GM18505 (cell line): ENCODE data around the gene HDLBP.

Experiments used
- ATAC-seq: cut with Tn5 transposase; IDR thresholded peaks from one replicate; pipeline ENCODE4 v1.9.1; 2021; ENCODE audit not compliant: unreplicated experiment
- POLR2A ChIP-seq: IDR thresholded peaks from 4 replicates; pipeline ENCODE4 v1.6.1; 2011; ENCODE audit warnings: borderline replicate concordance; ENCODE audit not compliant: insufficient read depth, insufficient read length; ENCODE audit errors: extremely low read depth

HDLBP gene

GRCh38 chr2:241226723-241227572 lies 88.5 kb downstream of the HDLBP start:
- ATAC-seq: no peak
- no peak for TF ChIP-seq POLR2A

GRCh38 chr2:241225983-241226382 lies 89.5 kb downstream of the HDLBP start:
- ATAC-seq: no peak
- TF ChIP-seq POLR2A: no peak

GRCh38 chr2:241225545-241225944 lies 89.9 kb downstream of the HDLBP start:
- ATAC-seq: no peak
- TF ChIP-seq POLR2A: no peak

GRCh38 chr2:241224851-241225438 lies 90.5 kb downstream of the HDLBP start:
- TF ChIP-seq POLR2A: no peak
- no peak for ATAC-seq

GRCh38 chr2:241224018-241224850 lies 91.2 kb downstream of the HDLBP start:
- no peak for TF ChIP-seq POLR2A
- no peak for ATAC-seq

GRCh38 chr2:241223211-241224017 lies 92.1 kb downstream of the HDLBP start:
- TF ChIP-seq POLR2A: no peak
- no peak for ATAC-seq

GRCh38 chr2:241219856-241220356 lies 95.6 kb downstream of the HDLBP start:
- TF ChIP-seq POLR2A: no peak
- no peak for ATAC-seq

- ATAC-seq: no peak
- no peak for TF ChIP-seq POLR2A
These were observed 96.5 kb downstream of the HDLBP start for GRCh38 chr2:241219030-241219382.

- TF ChIP-seq POLR2A: no peak
- no peak for ATAC-seq
These were observed 97.1 kb downstream of the HDLBP start for GRCh38 chr2:241218131-241219029.

GRCh38 chr2:241217320-241218031 lies 98.0 kb downstream of the HDLBP start:
- no peak for ATAC-seq
- no peak for TF ChIP-seq POLR2A

- no peak for TF ChIP-seq POLR2A
- no peak for ATAC-seq
These were observed 99.2 kb downstream of the HDLBP start for GRCh38 chr2:241216211-241216761.
